Neural progenitor cell (in vitro differentiated cells): ENCODE data around the gene TUBGCP3. TPM values are rescaled to one million over a fixed set of nuclear protein-coding genes. Genes with fewer than 3 reads are reported as not detected.

Experiments used
- DNase-seq: peaks from one replicate; pipeline ENCODE4 v3.0.0-alpha.2; 2016; ENCODE audit warnings: low spot score
- H2AFZ ChIP-seq: fragments of 200-600 bp; sonication (generic); replicated peaks from 2 replicates; pipeline ENCODE4 v1.6.1; 2016; ENCODE audit warnings: antibody characterized with exemption
- H3F3A ChIP-seq: fragments of 200-600 bp; sonication (generic); 2 replicates; pipeline ENCODE4 v1.6.1; 2016; ENCODE audit warnings: antibody characterized with exemption, low read depth
- H3K27ac ChIP-seq: fragments of 200-600 bp; sonication (generic); 2 replicates; pipeline ENCODE4 v1.5.1; 2016; ENCODE audit warnings: mild to moderate bottlenecking
- H3K27me3 ChIP-seq: fragments of 200-600 bp; sonication (generic); 2 replicates; pipeline ENCODE4 v1.6.1; 2016; ENCODE audit warnings: mild to moderate bottlenecking, moderate library complexity
- H3K36me3 ChIP-seq: fragments of 200-600 bp; sonication (generic); 2 replicates; pipeline ENCODE4 v1.5.1; 2016
- H3K4me1 ChIP-seq: fragments of 200-600 bp; sonication (generic); 2 replicates; pipeline ENCODE4 v1.6.1; 2016; ENCODE audit warnings: mixed run types
- H3K4me2 ChIP-seq: fragments of 200-600 bp; sonication (generic); 2 replicates; pipeline ENCODE4 v1.6.1; 2016
- H3K4me3 ChIP-seq: fragments of 200-600 bp; sonication (generic); 2 replicates; pipeline ENCODE4 v1.5.1; 2016
- H3K79me2 ChIP-seq: fragments of 200-600 bp; sonication (generic); 2 replicates; pipeline ENCODE4 v1.6.1; 2016; ENCODE audit warnings: low read depth
- H3K9ac ChIP-seq: fragments of 200-600 bp; sonication (generic); 2 replicates; pipeline ENCODE4 v1.6.1; 2016
- H3K9me3 ChIP-seq: fragments of 200-600 bp; sonication (generic); 2 replicates; pipeline ENCODE4 v1.5.1; 2016; ENCODE audit warnings: low read depth
- H4K20me1 ChIP-seq: fragments of 200-600 bp; sonication (generic); 2 replicates; pipeline ENCODE4 v1.6.1; 2016; ENCODE audit warnings: low read depth
- H3K27ac Mint-ChIP-seq: 3 replicates; pipeline ENCODE4 v1.8.0; 2021; ENCODE audit warnings: mixed read lengths
- H3K27me3 Mint-ChIP-seq: 2 replicates; pipeline ENCODE4 v1.8.0; 2022; ENCODE audit warnings: low read depth, mild to moderate bottlenecking, inconsistent platforms, moderate library complexity, mixed read lengths; ENCODE audit not compliant: insufficient read depth
- H3K36me3 Mint-ChIP-seq: 3 replicates; pipeline ENCODE4 v1.8.0; 2021; ENCODE audit warnings: mixed read lengths
- H3K4me1 Mint-ChIP-seq: 3 replicates; pipeline ENCODE4 v1.8.0; 2021; ENCODE audit warnings: mixed read lengths
- H3K4me3 Mint-ChIP-seq: 3 replicates; pipeline ENCODE4 v1.8.0; 2021; ENCODE audit warnings: mild to moderate bottlenecking, moderate library complexity, mixed read lengths
- H3K9me3 Mint-ChIP-seq: 3 replicates; pipeline ENCODE4 v1.8.0; 2020; ENCODE audit warnings: mixed read lengths
- EZH2 ChIP-seq: fragments of 200-600 bp; sonication (generic); IDR thresholded peaks from 2 replicates; pipeline ENCODE4 v1.6.1; 2017; ENCODE audit warnings: antibody characterized with exemption, mild to moderate bottlenecking, moderate library complexity
- EZH2phosphoT487 ChIP-seq: fragments of 200-600 bp; sonication (generic); IDR thresholded peaks from 2 replicates; pipeline ENCODE4 v1.6.1; 2017; ENCODE audit warnings: antibody characterized with exemption
- total RNA-seq: library from RNA; depleted of rRNA; stranded (reverse); fragments of >200 nt; gene quantifications from 2 replicates; pipeline ENCODE4 v1.2.3, GENCODE V29; 2015; ENCODE audit warnings: low replicate concordance
- TF ChIP-seq, protein P1 (sequence below): fragments of 200-600 bp; sonication (generic); IDR thresholded peaks from 2 replicates; pipeline ENCODE4 v1.5.1; 2017; ENCODE audit warnings: antibody characterized with exemption, mild to moderate bottlenecking

Gene TUBGCP3
- total RNA-seq, 1 donor from 2014 or later = 33.6 TPM

DNA sequence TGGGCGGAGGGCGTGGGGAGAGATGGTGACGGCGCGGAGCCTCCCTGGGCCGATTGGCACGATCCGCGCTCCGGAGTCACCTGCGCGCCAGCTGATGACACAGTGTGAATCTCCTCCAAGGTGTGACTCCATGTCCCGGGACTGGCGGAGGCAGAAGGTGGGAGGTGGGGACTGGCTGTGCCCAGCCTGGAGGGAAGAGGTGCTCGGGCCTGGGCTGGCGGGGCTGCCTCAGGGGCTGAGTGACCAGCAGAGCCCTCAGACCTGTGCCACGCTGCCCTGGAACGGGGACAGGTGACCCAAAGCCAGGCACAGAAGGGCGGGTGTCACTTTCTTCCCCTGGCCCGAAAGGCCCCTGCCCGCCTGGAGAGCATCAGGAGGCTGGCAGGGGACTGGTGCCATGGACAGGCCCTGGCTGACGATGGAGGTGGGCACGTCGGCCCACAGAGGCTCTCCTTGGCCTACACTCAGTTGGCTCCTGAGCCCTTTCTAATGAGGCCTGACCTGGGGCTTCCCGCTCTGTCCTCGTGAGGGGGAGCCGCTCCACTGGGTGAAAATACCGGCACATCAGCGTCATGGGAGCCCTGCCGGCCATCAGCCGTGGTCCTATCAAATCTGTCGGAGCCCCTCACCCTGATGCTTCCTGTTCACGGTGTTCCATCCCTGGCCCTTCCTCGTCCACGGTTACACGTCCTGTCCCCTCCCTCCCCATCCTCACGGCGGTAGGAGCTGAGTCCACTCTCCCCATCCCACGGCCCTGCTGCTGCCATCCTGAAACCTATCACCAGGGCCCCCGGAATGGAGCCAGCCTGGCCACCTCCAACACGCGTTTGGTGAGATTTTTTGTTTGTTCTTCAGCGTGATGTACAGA lies 136.2 kb downstream of the TUBGCP3 start:
- no peaks in the 10 kb centered on the region for H3K27me3 ChIP-seq
- TF ChIP-seq, protein P1, sequence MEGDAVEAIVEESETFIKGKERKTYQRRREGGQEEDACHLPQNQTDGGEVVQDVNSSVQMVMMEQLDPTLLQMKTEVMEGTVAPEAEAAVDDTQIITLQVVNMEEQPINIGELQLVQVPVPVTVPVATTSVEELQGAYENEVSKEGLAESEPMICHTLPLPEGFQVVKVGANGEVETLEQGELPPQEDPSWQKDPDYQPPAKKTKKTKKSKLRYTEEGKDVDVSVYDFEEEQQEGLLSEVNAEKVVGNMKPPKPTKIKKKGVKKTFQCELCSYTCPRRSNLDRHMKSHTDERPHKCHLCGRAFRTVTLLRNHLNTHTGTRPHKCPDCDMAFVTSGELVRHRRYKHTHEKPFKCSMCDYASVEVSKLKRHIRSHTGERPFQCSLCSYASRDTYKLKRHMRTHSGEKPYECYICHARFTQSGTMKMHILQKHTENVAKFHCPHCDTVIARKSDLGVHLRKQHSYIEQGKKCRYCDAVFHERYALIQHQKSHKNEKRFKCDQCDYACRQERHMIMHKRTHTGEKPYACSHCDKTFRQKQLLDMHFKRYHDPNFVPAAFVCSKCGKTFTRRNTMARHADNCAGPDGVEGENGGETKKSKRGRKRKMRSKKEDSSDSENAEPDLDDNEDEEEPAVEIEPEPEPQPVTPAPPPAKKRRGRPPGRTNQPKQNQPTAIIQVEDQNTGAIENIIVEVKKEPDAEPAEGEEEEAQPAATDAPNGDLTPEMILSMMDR = no peak
- TF ChIP-seq EZH2 = no peak
- no peak for TF ChIP-seq EZH2phosphoT487
- no peak overlapping the region for H2AFZ ChIP-seq
- peaks cover 31% of the 10 kb centered on the region for H3K4me1 Mint-ChIP-seq
- DNase-seq = no peak
- H3F3A ChIP-seq = no peaks in the 10 kb centered on the region
- H3K27me3 Mint-ChIP-seq = peaks cover 8% of the 10 kb centered on the region
- H3K9ac ChIP-seq = no peak overlapping the region
- H3K9me3 ChIP-seq = no peaks in the 10 kb centered on the region
- H3K4me1 ChIP-seq = no peaks in the 10 kb centered on the region
- no peak overlapping the region for H3K27ac Mint-ChIP-seq
- H4K20me1 ChIP-seq = no peaks in the 10 kb centered on the region
- H3K36me3 ChIP-seq = no peaks in the 10 kb centered on the region
- H3K79me2 ChIP-seq = no peaks in the 10 kb centered on the region
- H3K27ac ChIP-seq = no peak overlapping the region
- H3K4me3 Mint-ChIP-seq = no peak overlapping the region
- no peak overlapping the region for H3K4me2 ChIP-seq
- no peaks in the 10 kb centered on the region for H3K9me3 Mint-ChIP-seq
- no peaks in the 10 kb centered on the region for H3K36me3 Mint-ChIP-seq
- H3K4me3 ChIP-seq = no peak overlapping the region

DNA sequence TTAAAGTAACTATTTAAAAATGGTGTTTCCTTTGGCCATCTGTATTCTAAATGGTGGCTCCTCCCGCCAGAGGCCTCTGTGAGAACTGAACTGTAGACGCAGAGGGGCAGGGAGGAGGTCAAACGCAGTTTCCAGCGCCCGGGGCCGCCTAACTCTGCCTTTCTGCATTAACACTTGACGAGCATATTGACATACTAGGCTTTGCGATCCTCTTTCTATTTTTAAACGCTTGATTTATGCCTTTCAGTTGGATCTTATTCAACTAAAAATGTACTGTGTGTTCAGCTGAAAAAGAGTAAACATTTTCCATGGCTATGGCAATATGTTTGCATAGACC lies 137.1 kb downstream of the TUBGCP3 start:
- Histone ChIP-seq H3K9me3 (no peaks in the 10 kb centered on the region), H3K36me3 (no peaks in the 10 kb centered on the region), H3F3A (no peaks in the 10 kb centered on the region), H4K20me1 (no peaks in the 10 kb centered on the region), H2AFZ (no peak overlapping the region), H3K27me3 (peaks cover 4% of the 10 kb centered on the region), H3K27ac (no peak overlapping the region), H3K79me2 (no peaks in the 10 kb centered on the region), H3K9ac (no peak overlapping the region), H3K4me2 (no peak overlapping the region), H3K4me1 (no peaks in the 10 kb centered on the region), H3K4me3 (no peak overlapping the region)
- Mint-ChIP-seq H3K36me3 (no peaks in the 10 kb centered on the region), H3K27ac (peak overlapping the region; percentile 3), H3K4me1 (peaks cover 31% of the 10 kb centered on the region), H3K27me3 (peaks cover 8% of the 10 kb centered on the region), H3K9me3 (no peaks in the 10 kb centered on the region), H3K4me3 (no peak overlapping the region)
- no peak for DNase-seq
- TF ChIP-seq EZH2phosphoT487 (no peak), EZH2 (no peak)
- TF ChIP-seq, protein P1 = no peak

DNA sequence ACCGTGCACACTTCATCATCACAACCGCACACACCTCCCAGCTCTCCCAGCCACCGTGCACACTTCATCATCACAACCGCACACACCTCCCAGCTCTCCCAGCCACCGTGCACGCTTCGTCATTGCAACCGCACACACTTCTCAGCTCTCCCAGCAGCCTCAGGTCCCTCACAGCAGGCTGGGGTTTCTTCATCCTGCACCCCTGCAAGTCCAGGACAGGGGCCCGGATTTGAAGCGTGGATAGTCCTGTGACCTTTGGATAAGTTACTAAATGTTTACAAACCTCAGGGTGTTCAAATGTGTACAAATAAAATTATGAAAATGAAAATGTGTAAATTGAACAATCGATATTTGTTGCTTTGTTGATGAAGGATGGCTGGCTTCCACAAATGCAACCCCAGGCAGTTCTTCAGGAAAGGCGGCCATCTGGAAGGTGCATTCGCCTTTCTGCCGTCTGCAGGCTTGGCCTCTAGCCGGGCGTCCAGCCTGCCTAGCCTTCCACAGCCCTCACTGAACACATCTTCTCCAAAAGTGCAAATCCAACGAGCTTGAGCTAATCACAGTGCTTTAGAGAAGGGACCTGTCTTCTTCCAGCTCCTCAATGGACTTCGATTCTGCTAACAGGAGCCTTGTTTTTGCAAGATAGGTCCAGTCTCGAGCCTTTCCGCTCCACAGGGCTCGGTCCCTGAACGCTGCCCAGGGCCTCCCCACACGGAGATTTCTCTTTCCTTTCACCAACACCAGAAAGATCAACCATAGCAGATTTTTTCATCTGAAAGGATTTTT lies 137.6 kb downstream of the TUBGCP3 start:
- Mint-ChIP-seq H3K4me3 (no peak overlapping the region), H3K27me3 (peaks cover 11% of the 10 kb centered on the region), H3K4me1 (peaks cover 33% of the 10 kb centered on the region), H3K36me3 (no peaks in the 10 kb centered on the region), H3K27ac (peak overlapping the region; percentile 3), H3K9me3 (no peaks in the 10 kb centered on the region)
- Histone ChIP-seq H3K4me1 (no peaks in the 10 kb centered on the region), H3K79me2 (no peaks in the 10 kb centered on the region), H3F3A (no peaks in the 10 kb centered on the region), H4K20me1 (no peaks in the 10 kb centered on the region), H2AFZ (no peak overlapping the region), H3K9me3 (no peaks in the 10 kb centered on the region), H3K4me2 (no peak overlapping the region), H3K9ac (no peak overlapping the region), H3K36me3 (no peaks in the 10 kb centered on the region), H3K4me3 (no peak overlapping the region), H3K27me3 (peaks cover 10% of the 10 kb centered on the region), H3K27ac (no peak overlapping the region)
- TF ChIP-seq EZH2phosphoT487 (no peak), EZH2 (no peak)
- TF ChIP-seq, protein P1 = no peak
- no peak for DNase-seq
